ENCODE measurements around the gene APOBEC2. TPM values are rescaled to one million over a fixed set of nuclear protein-coding genes. Genes with fewer than 3 reads are reported as not detected.
A peak's percentile ranks its signal among the peaks of the same experiment; 100 is the strongest.

The APOBEC2 gene
- total and polyA plus RNA-seq, 2 donors (not counting 1 experiment from before 2014, with no cell fraction given) = not detected

GRCh38 chr6:41066867-41067304 is 13.9 kb downstream of the APOBEC2 start:
- Histone ChIP-seq H3K27me3 (replicated peaks in 1 of 4; ENCODE audit: control extremely low read depth in 1 of 4, control insufficient read depth in 3 of 4, insufficient read depth in 4 of 4, low read length in 3 of 4) (no peaks in the 10 kb centered on the region), H3K9ac (ENCODE audit: low read length) (no peak overlapping the region), H3K4me1 (ENCODE audit: control insufficient read depth in 2 of 2, insufficient read depth in 2 of 2, low read length in 2 of 2) (peaks cover 8% of the 10 kb centered on the region in 2 donors), H4K20me1 (ENCODE audit: control insufficient read depth, insufficient read depth, low read length, poor library complexity, severe bottlenecking) (no peaks in the 10 kb centered on the region), H2AFZ (ENCODE audit: insufficient read depth, low read depth, low read length, poor library complexity, severe bottlenecking) (peak overlapping the region; percentile 1), H3K4me2 (replicated peaks; ENCODE audit: low read depth, low read length, poor library complexity, severe bottlenecking) (no peak overlapping the region), H3K4me3 (ENCODE audit: control extremely low read depth in 1 of 5, extremely low read depth in 1 of 5, insufficient read depth in 1 of 5, low read depth in 2 of 5, low read length in 4 of 5) (no peak overlapping the region), H3K79me2 (ENCODE audit: control insufficient read depth, insufficient read depth, low read length) (peaks cover 19% of the 10 kb centered on the region), H3K27ac (ENCODE audit: low read length in 2 of 2) (no peak overlapping the region), H3K9me3 (ENCODE audit: control extremely low read depth in 1 of 3, control insufficient read depth in 2 of 3, insufficient read depth in 1 of 3, low read length in 2 of 3) (no peaks in the 10 kb centered on the region), H3K36me3 (replicated peaks in 1 of 2; ENCODE audit: control extremely low read depth in 1 of 2, control insufficient read depth in 1 of 2, extremely low read depth in 1 of 2, insufficient read depth in 2 of 2, low read length in 1 of 2) (peaks cover 12 to 70% of the 10 kb centered on the region in 2 experiments)
- H3K27ac Mint-ChIP-seq = peak overlapping the region; percentile 15
- no peaks in the 10 kb centered on the region for H3K9me3 Mint-ChIP-seq (ENCODE audit: insufficient read depth)
- 0% methylated on average over 1 of the region's 3 CpGs for WGBS (ENCODE audit: insufficient coverage)
- no peak overlapping the region for H3K4me3 Mint-ChIP-seq
- CTCF ChIA-PET = interaction anchor here (0.7 to 5.9 kb wide), 4 partner anchors 10 to 38 kb away, joined by 3 to 26 read pairs (median 14); partner anchors contain the start of gene APOBEC2
- peaks cover 19% of the 10 kb centered on the region for H3K4me1 Mint-ChIP-seq
- POLR2A ChIA-PET = no interaction called here
- ATAC-seq (ENCODE audit: low read depth) (no peak), DNase-seq (peak; percentile 82)
- TF ChIP-seq EZH2 (IDR thresholded peaks at IDR 0.05; ENCODE audit: borderline replicate concordance, insufficient read depth, low read depth, low read length, poor library complexity, severe bottlenecking) (no peak), CTCF (IDR thresholded peaks at IDR 0.05) (peak; percentile 94)
- intact Hi-C loops (cut with micrococcal nuclease) = loop anchor here (1.0 kb wide), 1 partner anchor 40 kb away; no protein-coding TSS in a partner anchor
- no peaks in the 10 kb centered on the region for H3K27me3 Mint-ChIP-seq

GRCh38 chr6:41071501-41071922 is 18.5 kb downstream of the APOBEC2 start:
- no peak for DNase-seq
- POLR2A ChIA-PET = no interaction called here
- peak overlapping the region; percentile 99 for H3K27ac Mint-ChIP-seq

More at GRCh38 chr6:41071501-41071922, 18.5 kb downstream of the APOBEC2 start:
- Mint-ChIP-seq H3K4me1 (peaks cover 44% of the 10 kb centered on the region), H3K9me3 (ENCODE audit: insufficient read depth) (no peaks in the 10 kb centered on the region), H3K4me3 (peak overlapping the region; percentile 94), H3K27me3 (no peaks in the 10 kb centered on the region)
- Histone ChIP-seq H4K20me1 (ENCODE audit: control insufficient read depth, insufficient read depth, low read length, poor library complexity, severe bottlenecking) (no peaks in the 10 kb centered on the region), H3K9me3 (ENCODE audit: control extremely low read depth in 1 of 3, control insufficient read depth in 2 of 3, insufficient read depth in 1 of 3, low read length in 2 of 3) (no peaks in the 10 kb centered on the region), H3K27me3 (replicated peaks in 1 of 4; ENCODE audit: control extremely low read depth in 1 of 4, control insufficient read depth in 3 of 4, insufficient read depth in 4 of 4, low read length in 3 of 4) (no peaks in the 10 kb centered on the region), H2AFZ (ENCODE audit: insufficient read depth, low read depth, low read length, poor library complexity, severe bottlenecking) (peak overlapping the region; percentile 86), H3K4me1 (ENCODE audit: control insufficient read depth in 2 of 2, insufficient read depth in 2 of 2, low read length in 2 of 2) (peaks cover 31 to 33% of the 10 kb centered on the region in 2 donors), H3K27ac (ENCODE audit: low read length in 2 of 2) (peak overlapping the region; percentile 96 to 97), H3K36me3 (replicated peaks in 1 of 2; ENCODE audit: control extremely low read depth in 1 of 2, control insufficient read depth in 1 of 2, extremely low read depth in 1 of 2, insufficient read depth in 2 of 2, low read length in 1 of 2) (peaks cover 0 to 32% of the 10 kb centered on the region in 2 experiments), H3K4me2 (replicated peaks; ENCODE audit: low read depth, low read length, poor library complexity, severe bottlenecking) (peak overlapping the region; percentile 89), H3K4me3 (ENCODE audit: control extremely low read depth in 1 of 5, extremely low read depth in 1 of 5, insufficient read depth in 1 of 5, low read depth in 2 of 5, low read length in 4 of 5) (peak overlapping the region; percentile 80 to 97 (median 94)), H3K79me2 (ENCODE audit: control insufficient read depth, insufficient read depth, low read length) (peaks cover 40% of the 10 kb centered on the region), H3K9ac (ENCODE audit: low read length) (peak overlapping the region; percentile 97)
- intact Hi-C loops (cut with micrococcal nuclease) = loop anchor here (1.0 to 10.0 kb wide), 6 partner anchors 65 to 1493 kb away; partner anchors contain the start of genes FOXP4, MRPS10, UBR2 and USP49
- WGBS (ENCODE audit: insufficient coverage) = under 1% methylated on average over 13 of the region's 16 CpGs
- ATAC-seq (ENCODE audit: low read depth) = no peak
- TF ChIP-seq CTCF (IDR thresholded peaks at IDR 0.05) (no peak), EZH2 (IDR thresholded peaks at IDR 0.05; ENCODE audit: borderline replicate concordance, insufficient read depth, low read depth, low read length, poor library complexity, severe bottlenecking) (no peak)
- CTCF ChIA-PET = interaction anchor here (5.9 kb wide), 1 partner anchor 43 kb away, joined by 26 read pairs; no protein-coding TSS in a partner anchor
